ENCODE results near the gene RNF6.

The RNF6 gene

DNA sequence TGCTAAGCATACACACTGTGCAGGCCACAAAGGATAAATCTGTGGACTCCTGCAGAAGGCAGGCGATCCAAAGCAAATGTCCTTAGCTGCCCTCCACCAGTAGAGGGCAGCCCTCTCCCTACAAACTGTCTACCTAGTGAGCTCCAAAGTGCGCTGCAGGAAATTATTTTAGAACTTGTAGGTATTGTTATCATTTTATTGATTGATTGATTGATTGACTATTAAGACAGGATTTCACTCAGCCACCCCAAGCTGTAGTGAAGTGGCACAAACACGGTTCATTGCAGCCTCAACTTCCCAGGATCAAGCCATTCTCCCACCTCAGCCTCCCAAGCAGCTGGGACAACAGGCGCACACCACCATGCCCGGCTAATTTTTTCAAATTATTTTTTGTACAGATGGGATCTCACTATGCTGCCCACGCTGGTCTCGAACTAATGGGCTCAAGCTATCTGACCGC is 37.3 kb downstream of the RNF6 start:
- DNase-seq: peak; percentile 33 to 86 (median 73)
- intact Hi-C loops (cut with DNase I): loop anchor here (5.0 to 10.0 kb wide), 2 partner anchors 312 to 510 kb away; no protein-coding TSS in a partner anchor

DNA sequence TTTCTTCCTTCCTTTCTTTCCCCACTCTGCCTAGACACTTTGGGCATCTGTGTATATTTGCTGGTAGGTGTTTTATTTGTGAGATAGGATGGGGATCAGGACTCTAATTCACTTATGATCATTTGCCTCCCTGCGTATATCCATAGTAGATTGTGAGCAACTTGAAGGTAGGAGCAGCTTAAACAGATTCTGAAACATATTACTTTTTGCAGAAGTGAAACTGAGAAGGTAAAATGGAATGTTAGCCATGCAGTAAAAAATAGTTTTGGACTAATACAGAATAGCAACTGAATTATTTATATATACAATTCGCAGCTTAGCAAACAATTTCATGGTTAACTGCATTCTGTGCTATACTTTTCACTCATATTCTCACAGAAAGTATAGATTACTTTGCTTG is 38.7 kb downstream of the RNF6 start:
- intact Hi-C loops (cut with DNase I): loop anchor here (10.0 kb wide), 1 partner anchor 511 kb away; no protein-coding TSS in a partner anchor
- no peak for DNase-seq

DNA sequence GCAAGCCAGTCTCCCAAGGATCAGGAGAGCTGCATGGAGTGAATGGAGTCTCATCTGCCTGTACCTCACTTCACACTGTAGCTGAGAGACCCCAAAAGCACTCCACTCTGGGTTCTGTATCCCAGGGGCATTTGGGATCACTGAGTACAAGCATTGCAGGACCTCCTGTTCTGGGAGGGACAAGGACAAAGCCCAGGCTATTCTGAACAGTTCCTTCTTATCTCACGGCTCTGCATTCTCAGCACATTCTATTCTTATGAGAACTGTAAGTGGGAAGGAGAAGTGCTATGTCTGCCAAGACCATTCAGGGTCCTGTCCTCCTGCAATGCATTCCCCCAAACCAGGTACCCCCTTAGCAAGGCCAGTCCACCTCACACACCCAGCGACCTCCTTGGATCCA is 42.8 kb downstream of the RNF6 start:
- intact Hi-C loops (cut with DNase I): no loop called here
- DNase-seq: no peak

DNA sequence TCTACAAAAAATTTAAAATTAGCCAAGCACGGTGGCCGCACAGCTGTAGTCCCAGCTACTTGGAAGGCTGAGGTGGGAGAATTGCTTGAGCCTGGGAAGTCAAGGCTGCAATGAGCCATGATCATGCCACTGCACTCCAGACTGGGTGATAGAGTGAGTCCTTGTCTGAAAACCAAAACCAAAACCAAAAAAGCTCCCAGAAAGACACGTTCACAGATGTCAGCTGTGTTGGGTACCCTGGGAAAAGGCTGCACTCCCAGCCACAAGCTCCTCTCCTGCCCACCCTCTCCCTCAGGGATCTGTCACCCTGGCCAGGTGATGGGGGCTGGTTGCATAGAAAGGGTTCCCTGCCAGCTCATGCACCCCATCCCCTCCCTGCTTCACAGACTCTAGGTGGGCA is 53.3 kb downstream of the RNF6 start:
- intact Hi-C loops (cut with DNase I): no loop called here
- no peak for DNase-seq

DNA sequence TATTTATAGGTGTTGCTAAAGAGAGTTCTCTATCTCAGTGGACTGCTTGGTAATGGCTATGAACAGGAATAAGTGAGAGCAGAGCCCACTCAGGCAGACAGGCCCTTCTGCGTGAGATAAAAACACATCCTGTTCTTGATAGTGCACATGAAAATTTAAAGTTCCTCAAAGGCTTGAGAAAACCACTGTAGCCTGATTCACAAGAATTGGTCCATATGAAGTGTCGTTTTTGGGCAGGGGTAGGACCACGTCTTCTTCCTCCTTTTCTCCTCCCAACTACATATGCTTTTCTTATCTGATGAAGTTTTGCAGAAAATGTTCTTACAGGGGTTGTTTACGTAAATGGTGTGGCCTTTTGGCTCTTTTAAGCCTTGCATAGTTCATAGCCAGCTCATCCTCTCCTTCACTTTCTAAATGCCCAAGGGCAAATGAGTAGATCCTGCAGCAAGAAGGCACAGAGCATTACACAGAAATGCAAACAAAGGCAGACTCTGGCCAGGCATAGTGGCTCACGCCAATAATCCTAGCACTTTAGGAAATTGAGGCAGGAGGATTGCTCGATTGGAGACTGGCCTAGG is 53.8 kb downstream of the RNF6 start:
- intact Hi-C loops (cut with DNase I): no loop called here
- no peak for DNase-seq

DNA sequence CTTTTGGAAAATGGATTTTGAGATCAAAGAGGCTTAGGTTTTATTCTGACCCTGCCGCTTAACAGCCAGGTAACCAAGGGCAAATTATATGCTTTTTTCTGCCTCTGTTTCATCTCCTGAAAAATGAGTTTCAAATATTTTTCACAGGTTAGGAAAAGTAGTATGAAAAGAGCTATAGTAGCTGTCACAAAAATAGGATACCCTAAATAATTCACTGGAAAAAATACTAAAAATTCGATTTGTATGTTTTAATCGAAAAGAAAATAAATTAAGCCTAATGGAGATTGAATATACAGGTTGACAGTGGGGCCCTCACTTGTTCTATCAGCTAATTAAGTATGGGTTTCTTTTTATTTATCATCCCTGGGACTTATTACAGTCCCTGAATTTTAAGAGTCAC is 58.3 kb downstream of the RNF6 start:
- intact Hi-C loops (cut with DNase I): no loop called here
- DNase-seq: no peak
